ENCODE measurements around the gene FAM219A.
"Not testable (repeated sequence)": the region's sequence is repeated elsewhere in the genome, so short reads cannot be mapped to it uniquely, and the experiment has no call there.

The FAM219A gene

DNA sequence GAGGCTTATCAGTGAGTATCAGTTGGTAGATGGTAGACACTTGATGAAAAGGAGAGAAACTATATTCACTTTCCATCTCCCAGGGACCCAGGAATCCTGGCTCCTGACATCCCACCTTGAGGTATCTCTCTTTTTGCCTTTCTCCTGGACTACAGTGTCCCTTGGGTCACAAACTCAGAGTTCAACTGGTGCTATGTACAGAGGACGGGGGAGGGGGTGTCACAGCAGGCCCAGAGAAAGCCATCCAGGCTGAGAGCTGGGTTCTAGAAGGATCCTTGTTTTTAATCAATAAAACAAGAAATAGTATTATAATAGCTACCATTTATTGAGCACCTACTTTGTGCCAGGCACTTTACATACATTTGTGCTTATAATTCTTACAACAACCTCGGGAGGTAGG, 92.0 kb downstream of the FAM219A start:
- TF ChIP-seq, protein P1, sequence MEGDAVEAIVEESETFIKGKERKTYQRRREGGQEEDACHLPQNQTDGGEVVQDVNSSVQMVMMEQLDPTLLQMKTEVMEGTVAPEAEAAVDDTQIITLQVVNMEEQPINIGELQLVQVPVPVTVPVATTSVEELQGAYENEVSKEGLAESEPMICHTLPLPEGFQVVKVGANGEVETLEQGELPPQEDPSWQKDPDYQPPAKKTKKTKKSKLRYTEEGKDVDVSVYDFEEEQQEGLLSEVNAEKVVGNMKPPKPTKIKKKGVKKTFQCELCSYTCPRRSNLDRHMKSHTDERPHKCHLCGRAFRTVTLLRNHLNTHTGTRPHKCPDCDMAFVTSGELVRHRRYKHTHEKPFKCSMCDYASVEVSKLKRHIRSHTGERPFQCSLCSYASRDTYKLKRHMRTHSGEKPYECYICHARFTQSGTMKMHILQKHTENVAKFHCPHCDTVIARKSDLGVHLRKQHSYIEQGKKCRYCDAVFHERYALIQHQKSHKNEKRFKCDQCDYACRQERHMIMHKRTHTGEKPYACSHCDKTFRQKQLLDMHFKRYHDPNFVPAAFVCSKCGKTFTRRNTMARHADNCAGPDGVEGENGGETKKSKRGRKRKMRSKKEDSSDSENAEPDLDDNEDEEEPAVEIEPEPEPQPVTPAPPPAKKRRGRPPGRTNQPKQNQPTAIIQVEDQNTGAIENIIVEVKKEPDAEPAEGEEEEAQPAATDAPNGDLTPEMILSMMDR (IDR thresholded peaks at IDR 0.05; ENCODE audit: borderline replicate concordance, insufficient read depth, low read depth, low read length), result no peak
- H3K4me3 ChIP-seq (ENCODE audit: low read depth, low read length), result no peak overlapping the region

DNA sequence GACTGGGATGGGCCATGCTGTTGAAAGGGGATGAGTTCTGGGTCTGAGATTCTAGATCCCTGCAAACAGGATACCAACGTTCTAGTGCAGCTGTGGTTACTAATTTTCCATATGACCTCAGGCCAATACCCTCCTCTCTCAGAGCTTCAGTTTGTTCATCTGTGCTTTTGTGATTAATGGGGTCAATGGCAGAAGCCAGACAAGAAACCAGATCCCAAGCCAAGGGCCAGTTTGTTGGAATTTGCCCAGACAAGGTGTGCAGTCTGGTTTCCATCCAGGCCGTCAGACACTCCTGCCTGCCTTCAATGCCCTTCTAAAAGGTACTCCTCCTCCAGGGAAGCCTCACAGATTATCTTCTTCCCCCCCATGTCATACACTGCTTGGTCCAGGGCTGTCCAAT, 93.1 kb downstream of the FAM219A start:
- TF ChIP-seq, protein P1 (IDR thresholded peaks at IDR 0.05; ENCODE audit: borderline replicate concordance, insufficient read depth, low read depth, low read length), result no peak
- H3K4me3 ChIP-seq (ENCODE audit: low read depth, low read length), result no peak overlapping the region

DNA sequence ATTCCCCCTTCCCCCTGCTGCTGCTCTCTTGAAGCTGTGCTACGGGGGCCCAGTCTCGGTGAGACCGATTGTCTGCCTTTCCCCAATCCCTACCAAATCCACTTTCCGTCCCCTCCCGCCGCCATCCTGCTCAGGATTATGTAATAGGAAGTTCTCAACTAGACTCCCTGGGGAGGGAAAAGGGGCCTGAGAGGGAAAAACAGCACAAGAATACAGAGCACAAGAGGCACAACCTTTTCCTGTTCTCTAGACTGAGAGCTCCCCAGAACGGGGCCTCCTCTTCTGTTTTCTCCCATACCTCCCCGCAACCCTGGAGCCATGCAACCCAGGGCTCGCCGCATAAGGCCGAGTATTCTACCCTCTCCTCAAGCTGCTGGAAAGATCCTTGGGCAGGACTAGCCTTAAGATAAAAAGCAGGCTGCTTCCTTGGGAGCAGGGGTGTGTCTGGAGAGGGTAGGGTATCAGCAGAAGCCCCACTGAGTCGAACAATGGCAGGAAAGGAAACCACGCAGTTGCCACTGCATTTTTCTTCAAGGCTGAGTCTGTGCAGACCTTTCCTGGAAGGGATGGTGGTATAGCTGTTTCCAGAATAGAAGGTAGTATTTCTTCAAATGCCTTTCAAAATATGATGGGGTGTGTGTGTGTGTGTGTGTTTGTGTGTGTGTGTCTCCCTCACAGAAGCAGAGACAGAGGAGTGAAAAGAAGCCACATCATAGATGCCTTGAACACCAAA, 94.6 kb downstream of the FAM219A start:
- TF ChIP-seq, protein P1 (IDR thresholded peaks at IDR 0.05; ENCODE audit: borderline replicate concordance, insufficient read depth, low read depth, low read length), result no peak
- H3K4me3 ChIP-seq (ENCODE audit: low read depth, low read length), result no peak overlapping the region

DNA sequence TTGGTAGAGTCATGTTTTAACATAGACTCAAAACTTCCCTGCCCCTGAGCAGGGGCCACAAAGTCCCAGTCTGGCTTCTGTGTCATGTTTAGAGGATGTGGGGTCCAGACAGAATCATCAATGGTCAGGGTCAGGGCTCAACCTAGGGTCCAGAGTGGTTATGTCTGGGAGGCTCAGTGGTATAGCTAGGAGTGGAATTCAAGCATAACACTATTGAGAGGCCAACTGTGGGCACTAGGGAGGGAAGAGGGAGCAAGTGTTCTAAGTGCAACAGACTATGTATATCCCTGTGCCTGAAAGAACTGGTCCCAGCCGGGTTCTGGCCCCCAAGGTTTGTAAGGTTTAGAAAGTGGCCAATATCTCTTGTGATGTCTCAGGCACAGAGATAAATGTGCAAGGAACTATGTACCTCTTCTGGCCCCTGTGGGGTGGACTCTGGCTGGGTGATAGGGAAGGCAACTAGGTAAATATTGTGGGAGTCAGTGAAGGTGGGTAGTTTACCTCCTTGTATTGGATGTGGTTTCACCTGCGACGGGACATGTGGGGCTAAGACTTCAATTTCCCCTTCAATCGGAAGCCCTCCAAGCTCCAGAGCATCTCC, 95.7 kb downstream of the FAM219A start:
- TF ChIP-seq, protein P1 (IDR thresholded peaks at IDR 0.05; ENCODE audit: borderline replicate concordance, insufficient read depth, low read depth, low read length), result no peak
- H3K4me3 ChIP-seq (ENCODE audit: low read depth, low read length), result no peak overlapping the region

DNA sequence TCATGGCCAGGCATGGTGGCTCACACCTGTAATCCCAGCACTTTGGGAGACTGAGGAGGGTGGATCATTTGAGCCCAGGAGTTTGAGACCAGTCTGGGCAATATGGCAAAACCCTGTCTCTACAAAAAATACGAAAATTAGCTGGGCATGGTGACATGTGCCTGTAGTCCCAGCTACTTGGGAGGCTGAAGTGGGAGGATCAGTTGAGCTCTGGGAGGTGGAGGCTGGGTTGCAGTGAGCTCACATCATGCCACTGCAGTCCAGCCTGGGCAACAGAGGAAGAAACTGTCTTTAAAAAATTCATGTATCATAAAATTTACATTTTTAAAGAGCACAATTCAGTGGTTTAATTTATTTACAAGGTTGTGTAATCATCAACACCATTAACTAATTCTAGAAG, 105.4 kb downstream of the FAM219A start:
- H3K4me3 ChIP-seq (ENCODE audit: low read depth, low read length), result not testable (repeated sequence)

DNA sequence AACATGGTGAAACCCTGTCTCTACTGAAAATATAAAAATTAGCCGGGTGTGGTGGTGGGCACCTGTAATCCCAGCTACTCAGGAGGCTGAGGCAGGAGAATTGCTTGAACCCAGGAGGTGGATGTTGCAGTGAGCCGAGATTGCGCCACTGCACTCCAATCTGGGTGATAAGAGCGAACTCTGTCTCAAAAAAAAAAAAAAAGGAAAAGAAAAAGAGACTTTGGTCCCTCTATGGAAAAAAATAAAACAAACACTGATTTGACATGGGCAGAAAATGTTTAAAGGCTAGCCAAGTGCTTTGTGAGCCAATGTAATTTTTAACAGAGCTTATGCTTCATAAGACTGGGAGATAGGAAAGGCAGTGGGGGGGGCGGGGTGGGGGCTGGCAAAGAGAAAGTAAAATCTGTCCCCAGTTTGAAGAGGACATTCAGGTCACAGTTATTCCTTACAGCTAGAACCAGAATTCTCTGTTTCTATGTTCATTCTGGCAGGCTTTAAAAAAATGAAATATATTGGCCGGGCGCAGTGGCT, 106.2 kb downstream of the FAM219A start:
- H3K4me3 ChIP-seq (ENCODE audit: low read depth, low read length), result not testable (repeated sequence)

DNA sequence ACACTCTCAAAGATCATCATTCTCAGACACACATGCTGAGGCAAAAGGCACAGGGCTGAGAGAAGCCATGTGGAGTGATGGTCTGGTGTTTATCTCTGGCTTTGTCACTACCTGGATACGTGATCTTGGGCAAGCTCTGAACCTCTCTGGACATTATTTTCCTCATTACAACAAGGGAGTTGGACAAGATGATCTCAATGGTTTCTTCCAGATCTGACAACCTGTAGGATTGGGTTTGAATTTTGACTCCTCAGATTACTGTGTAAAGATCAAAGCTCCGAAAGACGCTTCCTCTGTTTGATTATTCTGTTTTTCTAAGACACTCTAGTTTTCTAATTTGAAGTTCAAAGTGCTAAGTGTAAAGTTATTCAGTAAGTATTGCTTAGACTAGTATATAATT, 109.0 kb downstream of the FAM219A start:
- no peak overlapping the region for H3K4me3 ChIP-seq (ENCODE audit: low read depth, low read length)
- TF ChIP-seq, protein P1 (IDR thresholded peaks at IDR 0.05; ENCODE audit: borderline replicate concordance, insufficient read depth, low read depth, low read length), result no peak

Measured in GM12875 (cell line).